Measurements from ENCODE around the gene DBX1. TPM values are rescaled to one million over a fixed set of nuclear protein-coding genes. Genes with fewer than 3 reads are reported as not detected.

DBX1 gene
- total RNA-seq, 4 donors from 2014 or later, result not detected

DNA sequence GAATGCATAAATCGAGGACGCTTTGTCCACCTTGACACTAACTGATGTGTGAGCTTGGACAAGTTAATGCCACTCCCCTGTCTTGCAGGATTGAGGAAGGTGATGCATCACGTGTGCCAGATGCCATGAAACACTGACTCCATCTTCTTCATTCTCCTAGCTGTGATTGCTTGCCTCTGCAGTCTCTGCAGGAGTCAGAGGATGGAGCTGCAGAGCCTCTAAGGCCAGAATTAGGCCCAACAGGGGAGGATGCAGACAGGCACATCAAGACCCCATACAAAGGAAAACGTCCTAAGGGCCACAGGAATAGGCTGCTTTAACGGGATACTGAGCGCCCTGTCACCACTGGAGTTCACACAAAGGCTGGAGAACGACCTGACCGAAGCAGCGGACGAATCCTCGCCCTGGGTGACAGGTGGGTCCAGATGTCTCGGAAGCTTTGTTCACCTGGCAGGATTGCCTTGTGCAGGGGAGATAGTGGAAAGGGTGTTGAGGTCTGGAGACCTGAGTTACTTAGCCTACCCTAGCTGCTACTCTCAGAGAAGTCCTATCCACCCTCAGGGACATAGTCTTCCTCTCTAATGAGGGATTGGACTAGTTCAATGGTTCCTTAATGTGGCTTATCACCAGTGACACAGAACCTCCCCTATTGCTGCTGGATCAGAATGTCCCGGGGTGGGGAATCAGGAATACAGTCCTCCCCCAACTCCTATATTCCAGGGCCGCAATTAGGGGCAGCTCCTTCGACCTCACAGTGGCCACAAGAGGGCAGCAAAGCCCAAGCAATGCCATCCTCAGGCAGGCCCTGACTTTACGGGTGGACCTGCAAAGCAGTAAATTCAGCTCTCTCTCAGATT, 32.4 kb downstream of the DBX1 start:
- H3K27me3 ChIP-seq, result peaks cover 0 to 14% (median 0%) of the 10 kb centered on the region in 4 donors
- intact Hi-C loops (cut with DNase I), result loop anchor here (10.0 kb wide), 1 partner anchor 227 kb away; no protein-coding TSS in a partner anchor
- H3K36me3 ChIP-seq, result no peaks in the 10 kb centered on the region
- no peak overlapping the region for H3K4me3 ChIP-seq
- no peaks in the 10 kb centered on the region for H3K9me3 ChIP-seq
- no peak for DNase-seq
- no peak overlapping the region for H3K27ac ChIP-seq
- TF ChIP-seq, protein P1, sequence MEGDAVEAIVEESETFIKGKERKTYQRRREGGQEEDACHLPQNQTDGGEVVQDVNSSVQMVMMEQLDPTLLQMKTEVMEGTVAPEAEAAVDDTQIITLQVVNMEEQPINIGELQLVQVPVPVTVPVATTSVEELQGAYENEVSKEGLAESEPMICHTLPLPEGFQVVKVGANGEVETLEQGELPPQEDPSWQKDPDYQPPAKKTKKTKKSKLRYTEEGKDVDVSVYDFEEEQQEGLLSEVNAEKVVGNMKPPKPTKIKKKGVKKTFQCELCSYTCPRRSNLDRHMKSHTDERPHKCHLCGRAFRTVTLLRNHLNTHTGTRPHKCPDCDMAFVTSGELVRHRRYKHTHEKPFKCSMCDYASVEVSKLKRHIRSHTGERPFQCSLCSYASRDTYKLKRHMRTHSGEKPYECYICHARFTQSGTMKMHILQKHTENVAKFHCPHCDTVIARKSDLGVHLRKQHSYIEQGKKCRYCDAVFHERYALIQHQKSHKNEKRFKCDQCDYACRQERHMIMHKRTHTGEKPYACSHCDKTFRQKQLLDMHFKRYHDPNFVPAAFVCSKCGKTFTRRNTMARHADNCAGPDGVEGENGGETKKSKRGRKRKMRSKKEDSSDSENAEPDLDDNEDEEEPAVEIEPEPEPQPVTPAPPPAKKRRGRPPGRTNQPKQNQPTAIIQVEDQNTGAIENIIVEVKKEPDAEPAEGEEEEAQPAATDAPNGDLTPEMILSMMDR (IDR thresholded peaks at IDR 0.05), result peak; percentile 56 to 89 (median 82)
- TF ChIP-seq POLR2A (IDR thresholded peaks at IDR 0.05), result no peak
- 63 to 76% methylated on average over 4 to 15 of the region's 16 CpGs for WGBS, 2 donors
- peaks cover 0 to 12% (median 5%) of the 10 kb centered on the region in 3 donors for H3K4me1 ChIP-seq

DNA sequence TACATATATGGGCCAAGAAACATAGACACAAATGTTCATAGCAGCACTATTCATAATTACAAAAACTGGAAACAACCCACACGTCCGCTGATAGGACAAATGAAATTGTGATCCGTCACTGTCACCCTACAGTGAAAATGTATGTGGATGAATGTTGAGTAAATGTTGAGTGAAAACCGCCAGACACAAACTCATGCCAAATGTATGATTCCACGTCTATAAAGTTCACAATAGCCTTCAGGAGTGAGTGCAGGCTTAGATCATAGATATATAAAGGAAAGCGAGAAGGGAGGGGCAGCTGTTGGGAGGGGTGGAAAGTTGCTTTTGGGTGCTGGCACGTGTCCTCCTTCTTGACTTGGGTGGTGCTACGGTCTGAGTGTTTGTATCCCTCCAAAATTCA, 33.6 kb downstream of the DBX1 start:
- Histone ChIP-seq H3K9me3 (no peaks in the 10 kb centered on the region), H3K4me1 (peaks cover 0 to 2% (median under 1%) of the 10 kb centered on the region in 3 donors), H3K27ac (no peak overlapping the region), H3K27me3 (peaks cover 0 to 4% (median 0%) of the 10 kb centered on the region in 4 donors), H3K36me3 (no peaks in the 10 kb centered on the region), H3K4me3 (no peak overlapping the region)
- DNase-seq, result no peak
- intact Hi-C loops (cut with DNase I), result loop anchor here (10.0 kb wide), 1 partner anchor 228 kb away; no protein-coding TSS in a partner anchor
- TF ChIP-seq, protein P1 (IDR thresholded peaks at IDR 0.05), result no peak
- TF ChIP-seq POLR2A (IDR thresholded peaks at IDR 0.05), result no peak
- 60 to 61% methylated on average over 8 of the region's 8 CpGs for WGBS, 2 donors

DNA sequence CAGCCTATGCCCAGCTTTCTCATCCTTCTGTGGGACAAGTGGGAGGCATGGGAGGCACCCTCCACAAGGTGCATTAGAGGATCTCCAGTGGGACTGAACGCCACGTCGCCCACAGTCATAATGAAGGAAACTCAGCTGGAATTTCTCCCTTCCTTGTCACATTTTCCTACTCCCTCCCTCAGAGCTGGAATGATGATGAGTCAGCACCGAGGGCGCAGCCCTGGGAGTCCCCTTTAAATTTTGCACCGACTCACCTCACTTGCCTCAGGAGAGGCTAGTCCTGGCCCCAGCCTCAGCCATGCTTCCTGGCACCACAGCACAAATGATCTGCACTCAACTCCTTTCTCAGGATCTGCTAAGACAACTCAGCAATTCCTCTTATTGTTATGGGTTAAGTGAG, 34.3 kb downstream of the DBX1 start:
- 39 to 51% methylated on average over 4 to 6 of the region's 6 CpGs for WGBS, 2 donors
- no peaks in the 10 kb centered on the region for H3K4me1 ChIP-seq
- H3K9me3 ChIP-seq, result no peaks in the 10 kb centered on the region
- no peak overlapping the region for H3K27ac ChIP-seq
- TF ChIP-seq, protein P1 (IDR thresholded peaks at IDR 0.05), result no peak
- TF ChIP-seq POLR2A (IDR thresholded peaks at IDR 0.05), result no peak
- no peaks in the 10 kb centered on the region for H3K27me3 ChIP-seq
- no peak for DNase-seq
- no peaks in the 10 kb centered on the region for H3K36me3 ChIP-seq
- intact Hi-C loops (cut with DNase I), result loop anchor here (10.0 kb wide), 1 partner anchor 229 kb away; no protein-coding TSS in a partner anchor
- no peak overlapping the region for H3K4me3 ChIP-seq

DNA sequence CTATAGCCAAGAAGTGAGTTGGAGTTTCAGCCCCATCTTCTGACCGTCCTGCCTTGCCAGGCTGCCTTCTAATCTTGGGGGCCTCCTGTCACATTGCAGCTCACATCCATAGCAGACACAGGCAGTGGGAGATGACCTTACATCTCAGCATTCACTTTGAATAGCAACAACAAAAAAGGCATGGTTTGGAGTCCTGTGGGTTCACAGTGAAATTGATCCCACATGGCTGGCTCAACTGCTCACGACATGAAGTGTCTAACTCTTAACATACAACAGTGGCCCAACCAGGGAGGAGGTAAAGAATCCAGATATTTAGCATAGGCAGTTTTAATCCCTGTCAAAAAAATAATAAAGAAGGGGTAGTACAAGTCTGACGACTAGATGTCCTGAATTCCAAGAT, 38.1 kb downstream of the DBX1 start:
- intact Hi-C loops (cut with DNase I), result loop anchor here (10.0 kb wide), 1 partner anchor 233 kb away; no protein-coding TSS in a partner anchor
- DNase-seq, result no peak
- H3K9me3 ChIP-seq, result no peaks in the 10 kb centered on the region
- TF ChIP-seq, protein P1 (IDR thresholded peaks at IDR 0.05), result no peak
- TF ChIP-seq POLR2A (IDR thresholded peaks at IDR 0.05), result no peak
- WGBS, 2 donors, result 75 to 81% methylated on average over 3 of the region's 3 CpGs
- H3K27ac ChIP-seq, result no peak overlapping the region
- peaks cover 0 to 36% (median 8%) of the 10 kb centered on the region in 3 donors for H3K36me3 ChIP-seq
- no peaks in the 10 kb centered on the region for H3K27me3 ChIP-seq
- no peak overlapping the region for H3K4me3 ChIP-seq
- H3K4me1 ChIP-seq, result no peaks in the 10 kb centered on the region

All from esophagus squamous epithelium (tissue), 5 donors.